ENCODE measurements around the gene TNFRSF21.

GRCh38 chr6:47308198-47308517, 1.5 kb downstream of the TNFRSF21 start:
- no peak for TF ChIP-seq CTCF (IDR thresholded peaks at IDR 0.05 in 2 of 3, conservative IDR thresholded peaks at IDR 0.05 in 1 of 3; ENCODE audit: control insufficient read depth in 2 of 3, extremely low read depth in 1 of 3, insufficient read depth in 1 of 3, low read depth in 3 of 3, low read length in 3 of 3)
- TF ChIP-seq MEF2A (IDR thresholded peaks at IDR 0.05; ENCODE audit: insufficient read depth, low read depth, low read length): no peak
